GM23338 (cell line): ENCODE measurements around the gene TNFSF9.

Source experiments
- CTCF ChIP-seq, 2 experiments: fragments of 200-600 bp in 1 of 2; sonication (generic) in 1 of 2; conservative IDR thresholded peaks; 2 replicates each; pipeline versions ENCODE4 v1.5.1 to v1.6.1; 2016 to 2017; ENCODE audit warnings: antibody characterized with exemption in 2 of 2, low read depth in 2 of 2, mild to moderate bottlenecking in 2 of 2, moderate library complexity in 1 of 2
- EZH2 ChIP-seq: fragments of 200-600 bp; sonication (generic); IDR thresholded peaks from one replicate; pipeline ENCODE4 v1.8.0; 2017; ENCODE audit warnings: antibody characterized with exemption, mild to moderate bottlenecking, low read depth; ENCODE audit not compliant: unreplicated experiment

- no peak for TF ChIP-seq CTCF (conservative IDR thresholded peaks at IDR 0.05; ENCODE audit: low read depth in 2 of 2)
- TF ChIP-seq EZH2: no peak
Observed at GRCh38 chr19:6527893-6528543, 2.8 kb upstream of the TNFSF9 start.
